ENCODE measurements around the gene PDLIM5. TPM values are rescaled to one million over a fixed set of nuclear protein-coding genes. Genes with fewer than 3 reads are reported as not detected.
"Not testable (repeated sequence)": the region's sequence is repeated elsewhere in the genome, so short reads cannot be mapped to it uniquely, and the experiment has no call there.

PDLIM5 gene
- total RNA-seq, 1 donor from 2014 or later = 154 TPM

- DNase-seq (ENCODE audit: low spot score) = no peak
These were observed 43.7 kb downstream of the PDLIM5 start for GRCh38 chr4:94495408-94495807.

GRCh38 chr4:94497690-94498089, 45.9 kb downstream of the PDLIM5 start:
- DNase-seq (ENCODE audit: low spot score) = no peak

- no peak for DNase-seq (ENCODE audit: low spot score)
These were observed 46.8 kb downstream of the PDLIM5 start for GRCh38 chr4:94498502-94498901.

GRCh38 chr4:94500685-94501084, 48.9 kb downstream of the PDLIM5 start:
- DNase-seq (ENCODE audit: low spot score) = no peak

GRCh38 chr4:94504545-94504944, 52.8 kb downstream of the PDLIM5 start:
- DNase-seq (ENCODE audit: low spot score) = no peak

- peak; percentile 44 for DNase-seq (ENCODE audit: low spot score)
These were observed 55.1 kb downstream of the PDLIM5 start for GRCh38 chr4:94506822-94507221.

GRCh38 chr4:94507281-94507680, 55.5 kb downstream of the PDLIM5 start:
- DNase-seq (ENCODE audit: low spot score) = no peak

- peak; percentile 65 for DNase-seq (ENCODE audit: low spot score)
These were observed 56.0 kb downstream of the PDLIM5 start for GRCh38 chr4:94507708-94508107.

- DNase-seq (ENCODE audit: low spot score) = no peak
These were observed 56.6 kb downstream of the PDLIM5 start for GRCh38 chr4:94508296-94508695.

GRCh38 chr4:94508806-94509205, 57.1 kb downstream of the PDLIM5 start:
- DNase-seq (ENCODE audit: low spot score) = no peak

- no peak for DNase-seq (ENCODE audit: low spot score)
These were observed 59.8 kb downstream of the PDLIM5 start for GRCh38 chr4:94511591-94511990.

GRCh38 chr4:94513532-94513931, 61.8 kb downstream of the PDLIM5 start:
- DNase-seq (ENCODE audit: low spot score) = not testable (repeated sequence)

GRCh38 chr4:94515365-94515764, 63.6 kb downstream of the PDLIM5 start:
- DNase-seq (ENCODE audit: low spot score) = no peak

- DNase-seq (ENCODE audit: low spot score) = no peak
These were observed 64.3 kb downstream of the PDLIM5 start for GRCh38 chr4:94516067-94516466.

GRCh38 chr4:94516999-94517398, 65.3 kb downstream of the PDLIM5 start:
- no peak for DNase-seq (ENCODE audit: low spot score)

- DNase-seq (ENCODE audit: low spot score) = no peak
These were observed 65.8 kb downstream of the PDLIM5 start for GRCh38 chr4:94517492-94517891.

- no peak for DNase-seq (ENCODE audit: low spot score)
These were observed 67.3 kb downstream of the PDLIM5 start for GRCh38 chr4:94519019-94519418.

- no peak for DNase-seq (ENCODE audit: low spot score)
These were observed 68.4 kb downstream of the PDLIM5 start for GRCh38 chr4:94519925-94520789.

- DNase-seq (ENCODE audit: low spot score) = no peak
These were observed 71.4 kb downstream of the PDLIM5 start for GRCh38 chr4:94523033-94523580.

GRCh38 chr4:94523617-94524016, 71.9 kb downstream of the PDLIM5 start:
- no peak for DNase-seq (ENCODE audit: low spot score)

GRCh38 chr4:94525993-94526728, 74.4 kb downstream of the PDLIM5 start:
- no peak for DNase-seq (ENCODE audit: low spot score)

- no peak for DNase-seq (ENCODE audit: low spot score)
These were observed 76.0 kb downstream of the PDLIM5 start for GRCh38 chr4:94527556-94528233.
